Vagina (tissue), 2 donors: ENCODE results near the gene TUBA4B. TPM values are rescaled to one million over a fixed set of nuclear protein-coding genes. Genes with fewer than 3 reads are reported as not detected.

Source experiments
- DNase-seq, 2 donors: peaks; one replicate each; pipeline ENCODE4 v3.0.0-alpha.2; 2017; ENCODE audit errors: extremely low spot score in 2 of 2
- H3K27ac ChIP-seq: fragments of 200-600 bp; sonication (generic); one replicate; pipeline ENCODE4 v1.5.1; 2019
- H3K27me3 ChIP-seq: fragments of 200-600 bp; sonication (generic); one replicate; pipeline ENCODE4 v1.5.1; 2019
- H3K36me3 ChIP-seq, 2 donors: fragments of 200-600 bp; sonication (generic); one replicate each; pipeline ENCODE4 v1.5.1; 2017 to 2019
- H3K4me1 ChIP-seq: fragments of 200-600 bp; sonication (generic); one replicate; pipeline ENCODE4 v1.5.1; 2019
- H3K4me3 ChIP-seq, 2 donors: fragments of 200-600 bp; sonication (generic); 1 replicate in 1 of 2; 2 replicates in 1 of 2; pipeline ENCODE4 v1.5.1; 2016 to 2019
- H3K9me3 ChIP-seq: fragments of 200-600 bp; sonication (generic); one replicate; pipeline ENCODE4 v1.5.1; 2019
- POLR2A ChIP-seq, 2 donors: fragments of 450-650 bp; IDR thresholded peaks; one replicate each; pipeline ENCODE4 v1.6.1; 2017; ENCODE audit warnings: antibody characterized with exemption in 2 of 2, mild to moderate bottlenecking in 2 of 2, moderate library complexity in 2 of 2
- POLR2AphosphoS5 ChIP-seq, 2 donors: sonication (generic); formaldehyde crosslinking; IDR thresholded peaks; one replicate each; pipeline ENCODE4 v1.9.0; 2017; ENCODE audit warnings: antibody characterized with exemption in 2 of 2, mild to moderate bottlenecking in 2 of 2, low read depth in 1 of 2; ENCODE audit not compliant: insufficient read depth in 1 of 2
- intact Hi-C: fragments of 100-400 bp; cut with DNase I; formaldehyde crosslinking; loops from one replicate; pipeline ENCODE4 v1.15.1; 2023
- total RNA-seq: library from RNA; depleted of rRNA; stranded (reverse); fragments of >200 nt; gene quantifications from one replicate; pipeline ENCODE4 v1.2.3, GENCODE V29; 2016
- TF ChIP-seq, protein P1 (sequence below), 3 experiments: fragments of 450-650 bp in 2 of 3; fragments of 200-600 bp in 1 of 3; sonication (generic) in 1 of 3; IDR thresholded peaks; one replicate each; pipeline ENCODE4 v1.5.1; 2017 to 2019; ENCODE audit warnings: antibody characterized with exemption in 3 of 3, mild to moderate bottlenecking in 2 of 3, moderate library complexity in 2 of 3

The TUBA4B gene
- total RNA-seq, 1 donor from 2014 or later = not detected

DNA sequence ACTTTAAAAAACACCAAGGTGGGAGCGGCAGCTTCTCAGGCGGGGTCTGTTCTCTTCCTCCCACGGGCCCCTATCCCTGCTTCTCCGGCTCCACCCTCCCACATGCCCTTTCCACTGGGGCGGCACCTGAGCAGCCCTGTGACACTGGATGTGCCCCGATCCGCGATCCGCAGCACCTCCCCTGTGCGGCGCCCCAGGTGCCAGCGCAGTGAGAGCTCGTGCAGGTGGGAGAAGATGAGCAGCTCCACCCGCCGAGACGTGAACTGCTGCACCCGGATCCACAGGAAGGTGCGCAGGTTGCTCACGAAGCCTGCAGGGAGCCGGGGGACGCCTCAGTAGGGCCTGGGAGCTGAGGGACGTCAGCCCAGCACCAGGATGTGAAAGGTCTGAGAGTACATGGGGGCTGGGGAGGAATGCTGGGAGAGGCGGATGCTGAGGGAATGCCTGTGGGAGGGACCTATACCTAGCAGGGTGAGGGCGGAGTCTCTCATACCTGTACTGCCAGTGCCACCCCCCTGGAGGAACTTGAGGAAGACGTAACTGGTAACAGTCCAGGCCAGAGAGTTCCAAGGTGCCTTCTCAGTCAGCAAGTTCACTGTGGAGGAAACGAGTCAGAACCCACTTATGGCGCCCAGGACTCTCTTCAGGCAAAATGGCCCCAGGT, 37.0 kb upstream of the TUBA4B start:
- H3K4me1 ChIP-seq = peaks cover 40% of the 10 kb centered on the region
- TF ChIP-seq POLR2AphosphoS5 (IDR thresholded peaks at IDR 0.05; ENCODE audit: insufficient read depth in 1 of 2, low read depth in 1 of 2) (no peak), POLR2A (IDR thresholded peaks at IDR 0.05) (no peak)
- TF ChIP-seq, protein P1, sequence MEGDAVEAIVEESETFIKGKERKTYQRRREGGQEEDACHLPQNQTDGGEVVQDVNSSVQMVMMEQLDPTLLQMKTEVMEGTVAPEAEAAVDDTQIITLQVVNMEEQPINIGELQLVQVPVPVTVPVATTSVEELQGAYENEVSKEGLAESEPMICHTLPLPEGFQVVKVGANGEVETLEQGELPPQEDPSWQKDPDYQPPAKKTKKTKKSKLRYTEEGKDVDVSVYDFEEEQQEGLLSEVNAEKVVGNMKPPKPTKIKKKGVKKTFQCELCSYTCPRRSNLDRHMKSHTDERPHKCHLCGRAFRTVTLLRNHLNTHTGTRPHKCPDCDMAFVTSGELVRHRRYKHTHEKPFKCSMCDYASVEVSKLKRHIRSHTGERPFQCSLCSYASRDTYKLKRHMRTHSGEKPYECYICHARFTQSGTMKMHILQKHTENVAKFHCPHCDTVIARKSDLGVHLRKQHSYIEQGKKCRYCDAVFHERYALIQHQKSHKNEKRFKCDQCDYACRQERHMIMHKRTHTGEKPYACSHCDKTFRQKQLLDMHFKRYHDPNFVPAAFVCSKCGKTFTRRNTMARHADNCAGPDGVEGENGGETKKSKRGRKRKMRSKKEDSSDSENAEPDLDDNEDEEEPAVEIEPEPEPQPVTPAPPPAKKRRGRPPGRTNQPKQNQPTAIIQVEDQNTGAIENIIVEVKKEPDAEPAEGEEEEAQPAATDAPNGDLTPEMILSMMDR (IDR thresholded peaks at IDR 0.05) = no peak
- intact Hi-C loops = no loop called here
- no peaks in the 10 kb centered on the region for H3K9me3 ChIP-seq
- peaks cover 0 to 55% of the 10 kb centered on the region in 2 donors for H3K36me3 ChIP-seq
- DNase-seq = no peak
- H3K27ac ChIP-seq = no peak overlapping the region
- no peaks in the 10 kb centered on the region for H3K27me3 ChIP-seq
- H3K4me3 ChIP-seq = no peak overlapping the region

DNA sequence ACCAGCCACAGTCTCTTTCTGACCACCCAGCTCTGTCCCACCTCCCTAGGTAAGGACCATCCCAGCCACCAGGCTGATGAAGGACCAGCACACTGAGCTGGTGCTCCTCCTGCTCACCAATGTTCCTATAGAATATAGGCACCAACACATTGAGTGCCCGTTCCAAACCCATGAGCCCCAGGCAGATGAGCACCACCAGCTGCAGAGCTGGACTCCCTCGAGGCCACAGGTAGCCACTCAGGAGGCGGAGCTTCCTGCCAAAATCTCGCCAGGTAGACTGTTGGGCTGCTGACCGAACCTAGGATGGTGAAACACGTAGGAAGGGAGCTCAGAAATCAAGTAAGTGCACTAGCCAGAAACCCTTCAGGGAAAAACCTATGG, 36.5 kb upstream of the TUBA4B start:
- H3K27me3 ChIP-seq = no peaks in the 10 kb centered on the region
- DNase-seq = no peak
- TF ChIP-seq, protein P1 (IDR thresholded peaks at IDR 0.05) = no peak
- TF ChIP-seq POLR2A (IDR thresholded peaks at IDR 0.05) (no peak), POLR2AphosphoS5 (IDR thresholded peaks at IDR 0.05; ENCODE audit: insufficient read depth in 1 of 2, low read depth in 1 of 2) (no peak)
- H3K36me3 ChIP-seq = peaks cover 0 to 60% of the 10 kb centered on the region in 2 donors
- no peak overlapping the region for H3K4me3 ChIP-seq
- intact Hi-C loops = no loop called here
- peaks cover 40% of the 10 kb centered on the region for H3K4me1 ChIP-seq
- H3K27ac ChIP-seq = no peak overlapping the region
- no peaks in the 10 kb centered on the region for H3K9me3 ChIP-seq

DNA sequence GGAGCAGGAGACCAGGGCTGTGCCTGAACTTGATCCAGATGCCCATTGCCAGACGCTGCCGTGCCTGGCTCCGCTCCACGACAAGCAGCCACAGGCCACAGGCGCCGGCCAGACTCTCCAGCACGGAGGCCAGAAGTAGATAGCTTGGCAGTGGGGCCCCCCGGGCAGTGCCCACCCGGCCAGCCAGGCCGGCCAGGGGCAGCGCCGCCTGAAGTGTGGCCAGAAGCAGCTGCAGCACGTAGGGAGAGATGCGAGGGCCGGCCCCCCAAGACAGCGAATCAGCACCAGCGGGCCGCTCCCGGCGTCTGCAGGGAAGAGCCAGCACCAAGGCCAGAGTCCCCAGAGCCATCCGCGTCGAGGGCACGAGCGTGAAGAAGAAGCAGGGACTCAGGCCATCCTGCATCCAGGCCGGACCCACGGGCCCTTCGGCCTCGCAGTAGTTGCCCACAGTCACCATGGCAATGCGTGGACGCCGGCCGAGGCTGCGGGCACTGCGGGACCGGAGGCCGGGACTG, 34.8 kb upstream of the TUBA4B start:
- Histone ChIP-seq H3K4me3 (peak overlapping the region; percentile 45 to 60), H3K9me3 (no peaks in the 10 kb centered on the region), H3K27ac (peak overlapping the region; percentile 84), H3K27me3 (no peaks in the 10 kb centered on the region), H3K36me3 (peaks cover 0 to 67% of the 10 kb centered on the region in 2 donors), H3K4me1 (peaks cover 40% of the 10 kb centered on the region)
- DNase-seq = no peak
- TF ChIP-seq POLR2A (IDR thresholded peaks at IDR 0.05) = no peak
- TF ChIP-seq, protein P1 (IDR thresholded peaks at IDR 0.05) = no peak
- TF ChIP-seq POLR2AphosphoS5 (IDR thresholded peaks at IDR 0.05; ENCODE audit: insufficient read depth in 1 of 2, low read depth in 1 of 2) = no peak
- intact Hi-C loops = loop anchor here (2.0 kb wide), 1 partner anchor 41 kb away; the partner anchor contains the start of gene CNPPD1

DNA sequence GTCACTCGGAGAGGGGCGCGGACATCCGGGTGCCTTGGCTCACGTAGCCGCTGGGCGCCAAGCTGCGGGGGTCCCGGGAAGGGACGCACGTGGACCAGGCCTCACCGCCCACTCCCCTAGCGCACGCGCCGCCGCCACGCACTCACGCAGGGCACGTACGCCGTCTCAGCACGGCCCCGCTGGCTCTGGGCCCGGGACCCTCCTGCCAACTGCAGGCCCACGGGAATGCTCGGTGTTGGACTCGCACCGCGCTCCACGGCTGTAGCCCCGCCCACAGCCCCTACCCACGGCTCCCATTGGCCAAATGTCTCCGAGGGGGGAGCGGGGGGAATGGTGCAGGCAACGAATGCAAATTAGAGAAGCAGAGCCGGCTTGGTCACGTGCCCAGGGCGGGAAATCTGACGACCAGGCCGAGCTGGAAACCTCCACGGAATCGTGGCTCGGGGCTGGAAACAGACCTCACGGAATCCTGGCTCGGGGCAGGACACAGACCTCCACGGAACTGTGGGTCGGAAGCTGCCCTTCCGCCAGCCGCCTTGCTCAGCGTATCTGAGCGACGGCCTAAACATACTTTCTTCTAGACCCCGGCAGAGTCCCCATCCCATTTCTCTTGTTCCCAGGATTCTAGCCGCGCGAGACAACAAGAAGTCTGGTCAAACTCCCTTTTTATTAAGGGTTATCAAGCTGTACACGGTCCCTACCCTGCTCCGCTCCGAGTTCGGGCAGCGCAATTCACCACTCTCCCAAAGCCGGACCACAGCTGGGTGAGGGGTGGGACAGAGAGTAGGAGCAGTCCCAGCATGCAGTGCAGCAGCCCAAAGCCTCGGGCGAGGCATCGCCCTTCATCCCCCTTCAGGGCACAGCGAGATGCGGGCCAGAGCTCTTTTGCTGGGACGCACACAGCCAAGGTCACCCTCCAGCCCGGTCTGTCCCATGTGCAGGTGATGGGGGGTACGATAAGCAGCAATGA, 34.0 kb upstream of the TUBA4B start, which contains the start of gene ABCB6:
Gene ABCB6 (minus strand): TSS at position 227 of the 970 bp plus-strand sequence. CDS start 285 bp downstream, outside the sequence.
- Histone ChIP-seq H3K36me3 (peaks cover 0 to 67% of the 10 kb centered on the region in 2 donors), H3K4me1 (peaks cover 40% of the 10 kb centered on the region), H3K27ac (peak within 1 kb of the TSS; percentile 84), H3K4me3 (peak within 1 kb of the TSS; percentile 45 to 60), H3K9me3 (no peaks in the 10 kb centered on the region), H3K27me3 (no peaks in the 10 kb centered on the region)
- intact Hi-C loops = loop anchor here (2.0 kb wide), 1 partner anchor 42 kb away; the partner anchor contains the start of gene CNPPD1
- peak in 1 of 2 donors; percentile 97 for DNase-seq
- TF ChIP-seq, protein P1 (IDR thresholded peaks at IDR 0.05) = no peak
- TF ChIP-seq POLR2A (IDR thresholded peaks at IDR 0.05) = peak in 1 of 2 donors; percentile 53
- TF ChIP-seq POLR2AphosphoS5 (IDR thresholded peaks at IDR 0.05; ENCODE audit: insufficient read depth in 1 of 2, low read depth in 1 of 2) = peak; percentile 76 to 90
